ENCODE measurements around the gene SATB2.

The SATB2 gene

DNA sequence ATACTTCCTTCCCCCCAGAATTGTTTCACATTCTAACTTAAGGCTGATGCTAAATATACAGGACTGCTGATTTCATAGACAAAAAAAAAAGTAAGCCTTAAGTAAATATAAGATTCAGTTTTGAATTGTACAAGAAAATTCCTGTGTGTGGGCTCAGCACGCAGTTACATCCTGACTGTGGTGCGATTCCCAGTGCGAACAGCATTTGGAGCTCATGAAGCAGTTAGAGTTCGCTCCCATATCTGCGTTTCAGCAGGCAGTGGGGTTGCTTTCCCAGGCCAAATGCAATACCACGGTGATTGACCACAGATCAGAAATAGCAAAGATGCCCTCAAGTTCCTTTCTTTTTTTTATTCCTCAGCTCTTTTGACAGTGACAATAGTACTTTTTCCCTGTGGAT is 75.6 kb downstream of the SATB2 start:
- no peak for DNase-seq (ENCODE audit: low read depth)
- TF ChIP-seq, protein P1, sequence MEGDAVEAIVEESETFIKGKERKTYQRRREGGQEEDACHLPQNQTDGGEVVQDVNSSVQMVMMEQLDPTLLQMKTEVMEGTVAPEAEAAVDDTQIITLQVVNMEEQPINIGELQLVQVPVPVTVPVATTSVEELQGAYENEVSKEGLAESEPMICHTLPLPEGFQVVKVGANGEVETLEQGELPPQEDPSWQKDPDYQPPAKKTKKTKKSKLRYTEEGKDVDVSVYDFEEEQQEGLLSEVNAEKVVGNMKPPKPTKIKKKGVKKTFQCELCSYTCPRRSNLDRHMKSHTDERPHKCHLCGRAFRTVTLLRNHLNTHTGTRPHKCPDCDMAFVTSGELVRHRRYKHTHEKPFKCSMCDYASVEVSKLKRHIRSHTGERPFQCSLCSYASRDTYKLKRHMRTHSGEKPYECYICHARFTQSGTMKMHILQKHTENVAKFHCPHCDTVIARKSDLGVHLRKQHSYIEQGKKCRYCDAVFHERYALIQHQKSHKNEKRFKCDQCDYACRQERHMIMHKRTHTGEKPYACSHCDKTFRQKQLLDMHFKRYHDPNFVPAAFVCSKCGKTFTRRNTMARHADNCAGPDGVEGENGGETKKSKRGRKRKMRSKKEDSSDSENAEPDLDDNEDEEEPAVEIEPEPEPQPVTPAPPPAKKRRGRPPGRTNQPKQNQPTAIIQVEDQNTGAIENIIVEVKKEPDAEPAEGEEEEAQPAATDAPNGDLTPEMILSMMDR (IDR thresholded peaks at IDR 0.05; ENCODE audit: control insufficient read depth, extremely low read depth, insufficient read depth) = no peak
- H3K4me3 ChIP-seq (ENCODE audit: low read depth, low read length) = no peak overlapping the region

DNA sequence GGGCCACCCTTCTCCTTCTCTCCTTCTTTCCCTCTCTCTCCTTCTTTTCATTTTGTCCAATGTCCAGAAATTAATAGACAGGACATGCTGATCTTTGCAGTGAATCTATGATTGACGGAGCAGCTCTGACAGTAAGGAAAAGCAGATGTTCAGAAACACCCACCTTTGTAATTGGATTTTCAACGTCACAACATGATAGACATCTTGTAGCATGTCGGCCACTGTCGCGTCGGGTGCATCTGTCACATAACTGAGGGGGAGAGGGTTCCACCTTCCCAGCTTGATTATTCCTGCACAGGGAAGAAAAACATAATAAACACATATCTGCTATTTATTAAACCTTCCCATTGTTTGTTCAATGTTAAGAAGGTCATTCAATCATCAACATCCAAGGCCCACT is 76.2 kb downstream of the SATB2 start:
- H3K4me3 ChIP-seq (ENCODE audit: low read depth, low read length) = no peak overlapping the region
- DNase-seq (ENCODE audit: low read depth) = no peak
- TF ChIP-seq, protein P1 (IDR thresholded peaks at IDR 0.05; ENCODE audit: control insufficient read depth, extremely low read depth, insufficient read depth) = no peak

DNA sequence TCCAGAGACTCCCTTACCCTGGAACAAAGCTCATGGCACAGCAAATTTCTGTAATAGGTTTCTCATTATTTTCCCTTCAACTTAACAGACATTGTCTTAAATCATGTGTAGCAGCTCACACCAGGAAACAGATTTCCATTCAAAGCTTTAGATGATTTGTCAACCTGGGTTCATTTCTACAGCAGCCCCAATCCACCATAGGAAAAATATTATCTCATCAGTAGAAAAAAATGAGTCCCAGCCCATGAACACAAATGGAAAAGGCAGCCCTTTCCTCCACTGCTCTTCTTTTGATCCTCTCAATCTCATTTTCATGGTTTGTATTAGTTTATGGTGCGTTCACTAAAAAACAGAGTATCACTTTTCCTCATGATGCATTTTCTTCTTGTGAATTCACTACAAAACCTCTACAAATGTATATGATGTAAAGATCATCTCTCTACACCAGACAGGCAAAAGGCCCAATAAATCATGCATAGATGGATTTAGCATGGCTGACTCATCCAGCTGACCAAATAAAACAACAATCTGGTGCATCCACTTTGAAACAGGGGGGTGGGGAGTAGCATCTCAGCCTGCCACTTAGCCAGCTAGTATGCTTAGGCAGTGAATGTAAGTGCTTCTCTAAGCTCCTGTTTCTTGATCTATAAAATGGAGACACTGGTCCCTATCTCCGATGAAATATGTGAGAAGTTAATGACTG is 78.6 kb downstream of the SATB2 start:
- no peak overlapping the region for H3K4me3 ChIP-seq (ENCODE audit: low read depth, low read length)
- DNase-seq (ENCODE audit: low read depth) = no peak
- TF ChIP-seq, protein P1 (IDR thresholded peaks at IDR 0.05; ENCODE audit: control insufficient read depth, extremely low read depth, insufficient read depth) = no peak

DNA sequence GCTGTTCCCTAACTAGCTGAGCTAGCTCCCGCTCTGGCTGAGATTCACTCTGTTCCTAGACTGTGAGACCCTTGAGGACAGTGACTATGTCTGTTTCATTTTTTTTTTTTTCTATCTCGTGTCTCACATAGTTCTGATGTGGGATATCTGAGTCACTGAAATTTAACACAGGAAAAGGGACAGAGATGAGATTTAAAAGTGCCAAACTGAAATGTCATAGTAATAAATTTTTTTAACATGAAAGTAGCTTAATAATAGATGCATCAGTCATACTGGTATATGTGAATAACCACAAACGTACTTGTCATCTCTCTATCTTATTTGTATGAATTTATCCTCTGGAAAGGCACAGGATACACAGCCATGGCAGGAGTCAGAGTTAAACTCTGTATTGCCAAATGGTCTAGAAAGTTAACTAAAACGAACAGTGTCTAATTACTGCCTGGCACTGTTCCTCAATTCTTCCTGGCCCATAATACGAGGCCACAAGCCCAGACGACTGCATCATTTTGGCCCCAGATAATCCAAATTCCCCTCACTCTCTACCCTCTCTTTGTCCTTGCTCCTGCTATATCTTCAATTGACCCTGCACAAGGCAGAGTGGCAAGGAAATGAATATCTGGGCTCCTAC is 87.5 kb downstream of the SATB2 start:
- DNase-seq (ENCODE audit: low read depth) = no peak
- H3K4me3 ChIP-seq (ENCODE audit: low read depth, low read length) = no peak overlapping the region
- TF ChIP-seq, protein P1 (IDR thresholded peaks at IDR 0.05; ENCODE audit: control insufficient read depth, extremely low read depth, insufficient read depth) = no peak

DNA sequence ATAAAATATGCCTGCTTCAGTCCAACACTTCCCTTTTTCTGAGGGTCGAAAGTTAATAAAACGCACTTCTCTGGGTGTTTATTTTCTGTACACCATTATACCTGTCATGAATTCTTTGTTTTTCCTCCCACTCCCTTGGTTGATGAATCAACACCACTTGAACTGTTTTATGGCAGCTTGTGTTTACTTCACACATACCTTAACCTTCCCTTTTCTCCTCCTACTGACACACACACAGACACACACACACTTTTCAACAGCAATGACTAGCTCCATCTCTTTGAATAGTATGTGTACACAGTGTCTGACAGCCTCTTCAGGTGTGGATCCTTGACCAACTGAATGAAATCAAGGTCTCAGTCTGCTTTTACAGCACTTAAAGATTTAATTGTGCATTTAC is 91.3 kb downstream of the SATB2 start:
- TF ChIP-seq, protein P1 (IDR thresholded peaks at IDR 0.05; ENCODE audit: control insufficient read depth, extremely low read depth, insufficient read depth) = no peak
- no peak for DNase-seq (ENCODE audit: low read depth)
- no peak overlapping the region for H3K4me3 ChIP-seq (ENCODE audit: low read depth, low read length)

DNA sequence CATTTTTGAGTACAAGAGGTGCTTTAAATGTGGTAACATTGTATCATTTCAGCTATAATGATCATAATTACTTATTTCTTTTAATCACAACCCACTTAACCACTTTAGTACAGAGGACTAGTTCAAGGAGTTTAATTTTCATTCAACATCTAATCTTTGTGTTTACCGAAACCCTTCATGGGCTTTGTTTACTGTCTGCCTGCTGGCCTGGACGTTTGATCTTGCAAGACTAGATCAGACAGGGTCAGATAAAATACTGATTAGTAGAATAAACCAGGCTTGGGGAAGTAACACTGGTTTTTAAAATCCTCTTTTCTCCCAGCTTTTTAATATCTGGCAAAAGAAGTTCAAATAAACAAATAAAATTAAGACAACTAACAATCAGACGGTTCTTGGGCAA is 93.6 kb downstream of the SATB2 start:
- no peak for DNase-seq (ENCODE audit: low read depth)
- H3K4me3 ChIP-seq (ENCODE audit: low read depth, low read length) = no peak overlapping the region
- TF ChIP-seq, protein P1 (IDR thresholded peaks at IDR 0.05; ENCODE audit: control insufficient read depth, extremely low read depth, insufficient read depth) = no peak

DNA sequence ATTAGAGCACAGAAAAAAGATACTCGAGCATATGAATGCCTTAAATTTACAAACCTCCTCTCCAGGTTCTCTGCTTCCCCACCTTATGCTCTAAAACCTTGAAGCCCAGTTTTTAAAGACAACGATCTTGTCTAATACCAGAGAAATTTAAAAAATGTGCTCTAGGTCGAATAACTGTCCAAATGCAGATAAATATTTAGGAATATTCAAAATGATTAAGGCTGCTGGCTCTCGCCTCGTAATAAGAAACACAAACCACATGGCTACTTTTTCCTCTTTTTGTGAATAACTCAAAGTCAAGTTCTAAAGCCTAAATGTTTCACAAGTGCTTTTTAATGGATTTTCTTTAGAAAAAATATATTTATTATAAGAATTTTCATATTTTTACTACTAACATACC is 101.3 kb downstream of the SATB2 start:
- H3K4me3 ChIP-seq (ENCODE audit: low read depth, low read length) = no peak overlapping the region
- TF ChIP-seq, protein P1 (IDR thresholded peaks at IDR 0.05; ENCODE audit: control insufficient read depth, extremely low read depth, insufficient read depth) = no peak
- DNase-seq (ENCODE audit: low read depth) = no peak
